ENCODE results near the gene SRSF4. TPM values are rescaled to one million over a fixed set of nuclear protein-coding genes. Genes with fewer than 3 reads are reported as not detected.

The SRSF4 gene
- total and polyA plus RNA-seq, 9 of the 15 experiments (the other 6 are each of a cell fraction or from before 2014, with no cell fraction given): 15.9 to 132 (median 82.0) TPM

- H3K4me3 ChIP-seq: no peak overlapping the region
- peaks cover 25% of the 10 kb centered on the region; the same call in 1 of the 2 replicates for H4K20me1 ChIP-seq (replicated peaks; ENCODE audit: control insufficient read depth, insufficient read depth, low read length)
- no peak overlapping the region for H3K9ac ChIP-seq (ENCODE audit: insufficient read depth in 1 of 2, low read depth in 2 of 2, low read length in 2 of 2)
- no peaks in the 10 kb centered on the region for H3K9me1 ChIP-seq (ENCODE audit: control insufficient read depth, insufficient read depth, low read length)
- H3K36me3 ChIP-seq (ENCODE audit: control insufficient read depth, insufficient read depth, low read length): peaks cover 74% of the 10 kb centered on the region
- WGBS (ENCODE audit: insufficient coverage, low coverage, missing lambda C conversion rate): 73% methylated on average over 6 of the region's 6 CpGs
- no peak for TF ChIP-seq RBM34 (IDR thresholded peaks at IDR 0.05; ENCODE audit: borderline replicate concordance, insufficient read depth, low read length)
- no peak for TF ChIP-seq ELK1 (CRISPR knock-in tag; IDR thresholded peaks at IDR 0.05)
- no peak for TF ChIP-seq GATAD2B (IDR thresholded peaks at IDR 0.05; ENCODE audit: borderline replicate concordance)
- TF ChIP-seq RBM25 (IDR thresholded peaks at IDR 0.05; ENCODE audit: low read depth, low read length, severe bottlenecking): no peak
- TF ChIP-seq CAMTA2 (CRISPR knock-in tag; conservative IDR thresholded peaks at IDR 0.05): no peak
- in situ Hi-C loops (cut with MboI): loop anchor here (10.0 kb wide), 1 partner anchor 1481 kb away; no protein-coding TSS in a partner anchor
- CTCF ChIA-PET (ENCODE audit: low intra/inter-chr PET ratio): no interaction called here
- H3K79me2 ChIP-seq (ENCODE audit: control insufficient read depth, insufficient read depth, low read length): peaks cover 27% of the 10 kb centered on the region
- POLR2A ChIA-PET: interaction anchor here (0.6 kb wide), 1 partner anchor 575 kb away, joined by 3 read pairs; no protein-coding TSS in a partner anchor
- H3K27ac ChIP-seq (ENCODE audit: extremely low read depth, low read depth, low read length): no peak overlapping the region
- H3K4me2 ChIP-seq (ENCODE audit: insufficient read depth, low read length): no peak overlapping the region
- no TSS peak for BruUV-seq (replicated peaks)
- FAIRE-seq: no peak
- no peaks in the 10 kb centered on the region for H3K9me3 ChIP-seq (replicated peaks; ENCODE audit: control insufficient read depth, insufficient read depth, low read depth, low read length)
- intact Hi-C loops (cut with micrococcal nuclease): no loop called here
- H3K4me1 ChIP-seq (replicated peaks in 1 of 2; ENCODE audit: control insufficient read depth in 2 of 2, insufficient read depth in 2 of 2, low read length in 2 of 2): peaks cover 0 to 5% of the 10 kb centered on the region in 2 experiments; a peak in 2 of 5 replicates
- H2AFZ ChIP-seq (ENCODE audit: low read depth, low read length): no peak overlapping the region
- no peaks in the 10 kb centered on the region for H3K27me3 ChIP-seq (ENCODE audit: control insufficient read depth in 2 of 2, insufficient read depth in 2 of 2, low read length in 2 of 2)
- 0 out of 3 replicates have a peak, but pooled peaks have one; percentile 18 for ATAC-seq
- DNase-seq (ENCODE audit: extremely low read depth in 1 of 4, low spot score in 3 of 4): no peak
Observed at GRCh38 chr1:29223521-29223920, 41.8 kb upstream of the SRSF4 start.

All from K562 (cell line).